Endometrial microvascular endothelial cells (primary cell): Measurements from ENCODE around the gene CNKSR1. TPM values are rescaled to one million over a fixed set of nuclear protein-coding genes. Genes with fewer than 3 reads are reported as not detected.

Experiments used
- in situ Hi-C: cut with HindIII; loops from 2 replicates; pipeline ENCODE4 v1.10.0; 2017; ENCODE audit warnings: low sequenced_read_pairs, low pct_unique_long_range_greater_than_20kb; ENCODE audit errors: inconsistent ontology term
- total RNA-seq: library from RNA; depleted of rRNA; stranded (reverse); fragments of >200 nt; gene quantifications from one replicate; pipeline ENCODE4 v1.2.3, GENCODE V29; 2015; ENCODE audit errors: inconsistent ontology term

Gene CNKSR1
- total RNA-seq, 1 donor from 2014 or later = not detected

DNA sequence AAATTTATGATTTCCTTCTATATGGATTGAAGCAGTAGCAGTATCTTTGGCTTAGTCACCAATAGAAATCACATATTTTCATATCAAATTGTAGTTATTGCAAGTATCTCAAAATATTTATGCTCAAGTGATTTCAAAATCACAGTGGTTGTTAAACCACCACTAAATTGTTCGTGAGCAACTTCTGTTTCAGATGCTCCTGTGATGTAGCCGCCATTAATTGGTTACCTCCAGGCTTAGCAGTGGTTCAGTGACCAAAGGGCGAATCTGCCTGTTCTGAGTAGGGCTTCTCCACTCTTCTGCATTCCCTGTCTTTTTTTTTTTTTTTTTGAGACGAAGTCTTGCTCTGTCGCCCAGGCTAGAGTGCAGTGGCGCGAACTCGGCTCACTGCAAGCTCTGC, 1.9 kb upstream of the CNKSR1 start:
- in situ Hi-C loops = no loop called here

DNA sequence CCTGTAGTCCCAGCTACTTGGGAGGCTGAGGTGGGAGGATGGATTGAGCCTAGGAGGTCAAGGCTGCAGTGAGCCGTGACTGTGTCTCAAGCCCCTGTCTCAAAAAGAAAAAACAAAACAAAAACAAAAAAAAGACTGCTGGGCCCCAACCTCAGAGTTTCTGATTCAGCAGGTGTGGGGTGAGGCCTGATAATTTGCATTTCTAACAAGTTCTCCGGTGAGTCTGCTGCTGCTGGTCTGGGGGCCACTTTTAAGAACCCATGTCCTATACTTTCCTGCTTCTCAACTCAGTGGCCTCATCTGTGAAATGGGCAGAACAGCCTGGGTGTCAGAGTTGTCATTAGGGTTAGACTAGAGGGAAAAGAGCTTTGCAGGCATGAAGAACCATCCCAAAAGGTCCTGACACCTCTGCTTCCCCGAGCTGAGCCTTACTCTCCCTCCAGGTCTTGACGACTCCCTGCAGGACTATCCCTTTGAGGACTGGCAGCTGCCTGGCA, 2.8 kb downstream of the CNKSR1 start:
- in situ Hi-C loops = no loop called here

DNA sequence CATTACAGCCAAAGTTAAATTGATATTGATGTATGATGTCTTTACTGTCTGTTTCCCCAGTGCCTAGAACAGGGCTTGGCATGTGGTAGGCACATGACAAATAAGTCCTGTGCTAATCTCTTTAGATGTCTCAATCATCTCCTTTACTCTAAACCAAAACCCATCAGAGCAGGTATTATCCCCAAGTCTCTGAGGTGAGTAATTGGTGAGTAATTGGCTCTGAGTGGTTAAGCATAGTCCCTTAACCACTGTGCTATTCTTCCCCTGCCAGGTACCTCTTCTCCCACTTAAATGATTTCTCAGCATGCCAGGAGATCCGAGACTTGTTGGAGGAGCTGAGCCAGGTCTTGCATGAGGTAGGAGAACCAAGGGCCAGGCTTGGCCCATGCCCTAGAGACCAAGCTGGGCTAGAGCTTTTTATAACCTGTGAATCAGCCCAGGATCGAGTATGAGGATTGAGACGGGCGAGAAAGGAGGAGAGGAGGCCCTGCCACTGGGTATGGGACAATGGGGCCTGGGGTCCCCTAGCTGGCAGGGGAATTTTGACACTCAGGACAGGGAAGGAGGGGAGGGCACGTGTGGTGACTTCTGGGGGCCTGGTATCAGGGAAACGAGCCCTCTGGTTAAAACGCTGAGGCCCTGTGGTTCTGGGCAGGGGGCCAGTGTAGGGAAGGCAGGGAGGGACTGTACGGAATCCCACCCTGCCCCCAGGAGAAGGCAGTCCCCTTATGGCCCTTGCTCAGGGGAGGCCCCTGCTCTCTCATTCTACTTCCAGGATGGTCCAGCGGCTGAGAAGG, 4.5 kb downstream of the CNKSR1 start:
- in situ Hi-C loops = no loop called here

DNA sequence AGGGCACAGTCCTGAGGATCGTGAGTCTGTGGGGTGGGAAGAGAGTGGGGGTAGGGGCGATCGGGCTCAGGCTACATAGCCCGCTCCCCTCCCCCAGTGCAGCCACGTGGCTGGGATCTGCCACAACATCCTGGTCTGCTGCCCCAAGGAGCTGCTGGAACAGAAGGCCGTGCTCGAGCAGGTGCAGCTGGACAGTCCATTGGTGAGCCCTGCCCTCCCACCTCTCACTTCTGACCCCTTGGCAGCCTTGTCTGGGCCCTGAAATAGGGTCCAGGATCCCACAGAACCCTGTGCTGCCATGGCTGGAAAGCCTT, 5.0 kb downstream of the CNKSR1 start:
- in situ Hi-C loops = no loop called here

DNA sequence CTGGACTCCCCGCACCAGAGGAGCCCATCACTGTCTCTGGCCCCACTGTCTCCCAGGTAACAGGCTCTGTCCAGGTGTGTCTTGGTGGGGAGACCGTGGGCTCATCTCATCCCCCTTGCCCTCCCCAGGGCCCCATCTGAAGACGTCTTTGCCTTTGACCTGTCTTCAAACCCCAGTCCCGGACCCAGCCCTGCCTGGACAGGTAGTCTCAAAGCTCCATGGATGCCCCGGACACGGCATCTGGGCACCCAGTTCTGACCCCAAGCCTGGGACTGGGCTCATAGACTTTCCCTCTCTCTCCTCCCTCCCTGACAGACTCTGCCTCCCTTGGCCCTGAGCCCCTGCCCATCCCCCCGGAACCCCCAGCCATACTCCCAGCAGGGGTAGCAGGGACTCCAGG, 6.8 kb downstream of the CNKSR1 start:
- in situ Hi-C loops = no loop called here

DNA sequence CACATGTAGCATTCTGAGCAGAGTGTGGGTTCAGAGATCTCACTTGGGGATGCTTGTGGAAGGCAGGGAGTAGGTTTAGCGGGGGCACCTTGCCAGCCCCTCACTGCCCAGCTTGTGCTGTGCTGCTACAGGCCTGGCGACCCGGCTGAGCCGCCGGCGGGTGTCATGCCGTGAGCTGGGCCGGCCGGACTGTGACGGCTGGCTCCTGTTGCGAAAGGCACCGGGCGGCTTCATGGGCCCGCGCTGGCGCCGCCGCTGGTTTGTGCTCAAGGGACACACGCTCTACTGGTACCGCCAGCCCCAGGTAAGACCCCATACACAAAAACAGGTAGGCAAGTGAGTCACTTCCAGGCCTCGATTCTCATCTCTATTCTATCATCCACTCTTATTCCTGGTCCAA, 7.6 kb downstream of the CNKSR1 start:
- in situ Hi-C loops = no loop called here

DNA sequence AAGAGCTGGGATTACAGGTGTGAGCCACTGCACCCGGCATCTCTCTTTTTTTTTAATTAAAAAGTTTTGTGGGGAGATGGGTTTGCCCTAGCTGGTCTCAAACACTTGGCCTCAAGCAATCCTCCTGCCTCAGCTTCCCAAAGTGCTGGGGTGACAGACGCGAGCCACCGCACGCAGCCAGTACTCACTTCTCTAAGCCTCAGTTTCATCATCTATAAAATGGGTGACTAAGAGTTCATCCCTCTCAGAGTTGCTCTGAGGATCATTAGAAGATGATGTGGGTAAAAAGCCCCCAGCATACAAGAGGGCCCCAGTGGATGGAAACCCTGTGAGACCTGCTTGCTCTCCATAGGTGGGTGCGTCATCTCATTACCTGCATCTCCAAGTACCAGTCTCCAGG, 10.6 kb downstream of the CNKSR1 start:
- in situ Hi-C loops = no loop called here

DNA sequence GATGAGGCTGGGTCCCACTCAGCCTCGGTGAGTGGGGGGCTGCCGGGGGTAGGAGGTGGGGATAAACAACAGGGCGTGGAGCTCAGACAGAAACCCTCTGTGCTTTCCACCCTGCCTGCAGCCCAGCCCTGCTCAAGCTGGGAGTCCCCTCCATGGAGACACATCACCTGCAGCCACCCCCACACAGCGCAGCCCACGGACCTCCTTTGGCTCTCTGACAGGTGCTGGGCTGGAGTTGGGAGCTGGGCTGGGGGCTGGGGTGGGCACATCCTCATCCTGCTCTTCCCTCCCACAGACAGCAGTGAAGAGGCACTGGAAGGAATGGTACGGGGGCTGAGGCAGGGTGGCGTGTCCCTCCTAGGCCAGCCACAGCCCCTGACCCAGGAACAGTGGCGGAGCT, 11.2 kb downstream of the CNKSR1 start:
- in situ Hi-C loops = no loop called here

DNA sequence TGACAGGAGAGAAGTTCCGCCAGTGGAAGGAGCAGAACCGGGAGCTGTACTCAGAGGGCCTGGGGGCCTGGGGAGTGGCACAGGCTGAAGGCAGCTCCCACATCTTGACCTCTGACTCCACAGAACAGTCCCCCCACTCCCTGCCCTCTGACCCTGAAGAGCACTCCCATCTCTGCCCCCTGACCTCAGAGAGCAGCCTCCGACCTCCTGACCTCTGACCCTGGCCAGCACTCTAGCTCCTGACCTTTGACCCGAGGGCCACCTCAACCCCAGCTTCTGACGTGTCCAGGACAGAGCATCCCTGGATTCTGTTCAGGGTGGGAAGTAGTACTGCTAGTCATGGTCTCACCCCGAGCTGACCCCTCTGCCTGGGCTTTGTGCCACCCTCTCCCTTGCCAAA, 12.0 kb downstream of the CNKSR1 start:
- in situ Hi-C loops = no loop called here

DNA sequence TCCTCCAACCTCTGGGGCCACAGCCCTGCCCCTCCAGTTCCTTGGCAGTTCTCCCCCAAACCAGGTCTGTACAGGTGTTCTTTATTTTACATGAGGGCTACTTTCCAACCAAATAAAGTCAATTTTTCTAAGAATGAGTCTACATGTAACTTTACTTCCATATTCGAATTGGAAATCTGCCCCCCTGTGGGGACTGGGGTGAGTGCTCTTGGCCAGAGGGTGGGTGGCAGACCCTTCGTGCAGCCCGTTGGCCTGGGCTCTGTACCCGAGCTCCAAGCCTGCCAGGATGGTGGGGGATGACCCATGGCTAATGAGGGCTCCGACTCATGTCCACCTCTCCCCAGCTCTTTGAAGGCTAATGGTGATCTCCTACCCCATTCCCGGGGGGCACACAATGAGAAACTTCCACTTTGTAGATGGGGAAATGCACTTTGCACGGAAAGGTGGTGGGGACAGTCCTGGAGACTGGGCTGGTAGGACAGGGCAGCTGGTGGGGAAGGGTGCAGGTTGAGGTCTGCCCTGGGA, 12.5 kb downstream of the CNKSR1 start:
- in situ Hi-C loops = no loop called here

DNA sequence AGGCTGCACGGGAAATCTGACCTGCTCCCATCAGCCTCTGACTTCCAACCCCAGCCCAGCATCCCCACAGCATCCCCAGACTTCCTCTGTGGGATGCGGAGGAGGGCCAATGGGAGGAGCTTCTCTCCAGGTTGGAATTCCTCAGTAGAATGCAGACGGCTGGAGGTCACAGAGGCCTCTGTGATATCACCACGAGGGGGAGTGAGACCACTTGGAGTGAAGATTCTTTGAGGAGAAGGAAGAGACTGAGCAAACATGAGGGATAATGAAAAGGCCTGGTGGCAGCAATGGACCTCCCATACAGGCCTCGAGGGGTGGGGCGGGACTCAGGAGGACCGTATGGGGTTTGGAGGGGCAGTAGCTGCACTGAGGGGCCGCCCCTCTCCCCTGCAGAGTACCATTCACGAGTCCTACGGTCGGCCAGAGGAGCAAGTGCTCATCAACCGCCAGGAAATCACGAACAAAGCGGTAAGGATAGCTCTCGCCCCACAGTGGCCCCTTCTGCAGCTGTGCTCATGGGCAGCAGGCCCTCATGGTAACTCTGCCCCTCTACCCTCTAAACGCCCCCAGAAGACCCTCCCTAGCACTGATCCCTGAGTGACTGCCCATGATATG, 13.2 kb downstream of the CNKSR1 start, which contains the start of gene CATSPER4:
Gene CATSPER4 (plus strand): TSS at position 230 of the 615 bp plus-strand sequence. CDS start 26 bp downstream, at position 256.
- in situ Hi-C loops = no loop called here

DNA sequence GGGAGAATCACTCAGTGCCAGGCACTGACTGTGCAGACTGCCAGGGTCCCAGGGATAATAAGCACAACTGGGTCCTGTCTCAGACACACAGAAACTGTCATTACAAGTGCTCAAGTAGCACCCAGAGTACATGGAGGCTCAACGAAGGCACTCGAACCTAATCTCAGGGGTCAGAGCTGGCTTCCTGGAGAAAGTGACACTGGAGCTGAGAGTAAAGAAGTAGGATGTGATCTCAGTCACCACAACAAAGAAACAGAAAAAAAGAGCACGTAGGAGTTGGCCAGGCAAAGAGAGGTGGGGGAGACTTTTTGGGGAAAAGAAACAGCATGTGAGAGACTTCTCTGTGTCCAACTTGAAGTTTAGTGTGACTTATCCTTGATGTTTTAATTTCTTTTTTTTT, 14.4 kb downstream of the CNKSR1 start:
- in situ Hi-C loops = no loop called here

DNA sequence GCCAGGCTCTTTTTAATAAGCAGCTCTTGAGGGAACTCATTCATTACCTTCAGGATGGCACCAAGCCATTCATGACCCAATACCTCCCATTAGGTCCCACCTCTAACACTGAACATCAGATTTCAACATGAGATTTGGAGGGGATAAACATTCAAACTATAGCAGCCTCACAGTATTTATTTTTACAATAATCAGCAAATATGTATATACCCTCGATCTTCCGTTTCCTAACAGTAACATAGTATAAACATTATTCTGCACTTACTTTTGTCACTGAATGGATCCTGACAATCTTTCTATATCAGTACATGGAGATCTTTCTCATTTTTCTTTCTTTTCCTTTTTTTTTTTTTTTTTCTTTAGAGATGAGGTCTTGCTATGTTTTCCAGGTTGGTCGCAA, 18.5 kb downstream of the CNKSR1 start:
- in situ Hi-C loops = no loop called here

DNA sequence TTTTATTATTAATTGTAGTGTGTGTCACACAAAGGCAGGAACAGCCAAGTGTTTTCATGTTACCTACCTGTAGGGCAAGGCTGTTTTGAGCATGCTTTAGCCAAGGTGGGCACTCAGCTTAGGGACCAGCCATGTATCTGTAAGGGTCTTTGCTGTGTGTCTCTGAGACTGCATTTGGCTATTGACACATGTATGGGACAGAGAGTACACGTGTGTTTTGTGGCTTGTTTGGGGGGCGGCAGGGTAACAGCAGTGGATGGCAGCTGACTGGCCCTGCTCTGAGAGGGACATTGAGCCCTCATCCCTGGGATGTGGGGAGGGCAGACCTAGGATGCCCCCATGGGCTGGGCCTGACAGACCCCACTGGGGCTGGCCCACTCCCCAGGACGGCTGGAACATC, 20.0 kb downstream of the CNKSR1 start:
- in situ Hi-C loops = no loop called here

DNA sequence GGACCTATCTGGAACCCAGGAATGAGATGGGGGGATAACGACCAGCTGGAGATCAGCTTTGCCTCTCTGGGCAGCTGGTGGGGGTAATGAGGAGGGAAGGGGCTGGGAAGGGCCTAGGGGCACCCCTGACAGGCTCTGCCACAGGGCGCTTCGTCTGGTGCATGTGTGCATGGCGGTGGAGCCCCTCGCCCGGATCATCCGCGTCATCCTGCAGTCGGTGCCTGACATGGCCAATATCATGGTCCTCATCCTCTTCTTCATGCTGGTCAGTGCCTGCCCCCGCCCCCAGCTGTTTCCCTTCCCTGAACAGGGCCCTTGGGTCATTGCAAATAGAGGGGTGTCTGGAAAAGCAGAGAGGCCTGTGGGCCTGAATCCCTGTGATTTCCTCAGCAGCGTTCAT, 20.5 kb downstream of the CNKSR1 start:
- in situ Hi-C loops = no loop called here

DNA sequence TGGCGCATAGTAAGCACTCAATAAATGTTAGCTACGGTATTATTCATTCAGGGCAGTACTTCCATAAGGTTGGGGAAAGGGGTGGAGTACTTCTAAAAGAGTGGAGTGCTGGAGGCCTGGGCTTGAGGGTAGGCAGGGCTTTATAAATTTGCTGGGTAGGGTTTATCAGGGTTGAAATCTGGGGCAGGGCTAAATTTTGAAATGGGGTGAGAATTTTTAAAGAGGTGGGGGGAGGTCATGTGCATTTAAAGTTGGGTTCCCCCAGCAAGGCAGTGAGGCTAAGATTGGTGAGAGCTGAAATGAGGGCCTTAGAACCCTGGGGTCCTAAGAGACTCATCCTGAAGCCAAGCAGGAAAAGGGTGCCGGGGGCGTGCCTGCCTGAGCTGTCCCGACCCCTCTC, 23.1 kb downstream of the CNKSR1 start:
- in situ Hi-C loops = no loop called here

DNA sequence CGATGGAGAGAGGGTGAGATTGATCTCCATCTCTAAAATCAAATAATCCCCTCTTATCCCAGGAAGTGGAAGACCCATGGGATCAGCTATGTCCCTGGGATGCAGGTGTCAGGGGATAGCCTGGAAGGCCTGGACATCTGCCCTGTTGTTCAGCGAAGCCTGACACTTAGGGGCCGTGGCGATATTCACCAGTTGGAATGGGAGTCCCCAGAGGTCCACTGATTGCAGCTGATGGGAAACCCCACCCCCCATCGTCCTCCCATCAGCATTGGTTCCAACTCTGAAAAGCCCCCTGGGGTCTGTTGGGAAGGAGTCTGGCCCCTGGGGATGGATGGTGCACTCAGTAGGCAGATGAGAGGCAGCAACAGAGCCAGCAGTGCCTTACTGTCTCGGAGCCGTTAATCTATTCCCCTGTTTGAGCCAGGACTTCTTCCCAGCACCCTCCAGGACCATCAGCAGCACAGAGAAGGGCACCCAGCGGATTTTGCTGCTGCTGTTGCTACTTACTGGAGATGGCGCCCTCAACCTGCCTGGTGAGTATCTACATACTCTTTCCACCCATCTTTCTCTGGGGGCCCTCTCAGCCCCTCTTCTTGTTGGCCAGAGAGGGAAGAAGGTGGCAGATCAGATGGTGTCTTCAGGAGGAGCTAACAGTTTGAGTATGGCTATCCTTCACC, 26.5 kb downstream of the CNKSR1 start:
- in situ Hi-C loops = no loop called here

DNA sequence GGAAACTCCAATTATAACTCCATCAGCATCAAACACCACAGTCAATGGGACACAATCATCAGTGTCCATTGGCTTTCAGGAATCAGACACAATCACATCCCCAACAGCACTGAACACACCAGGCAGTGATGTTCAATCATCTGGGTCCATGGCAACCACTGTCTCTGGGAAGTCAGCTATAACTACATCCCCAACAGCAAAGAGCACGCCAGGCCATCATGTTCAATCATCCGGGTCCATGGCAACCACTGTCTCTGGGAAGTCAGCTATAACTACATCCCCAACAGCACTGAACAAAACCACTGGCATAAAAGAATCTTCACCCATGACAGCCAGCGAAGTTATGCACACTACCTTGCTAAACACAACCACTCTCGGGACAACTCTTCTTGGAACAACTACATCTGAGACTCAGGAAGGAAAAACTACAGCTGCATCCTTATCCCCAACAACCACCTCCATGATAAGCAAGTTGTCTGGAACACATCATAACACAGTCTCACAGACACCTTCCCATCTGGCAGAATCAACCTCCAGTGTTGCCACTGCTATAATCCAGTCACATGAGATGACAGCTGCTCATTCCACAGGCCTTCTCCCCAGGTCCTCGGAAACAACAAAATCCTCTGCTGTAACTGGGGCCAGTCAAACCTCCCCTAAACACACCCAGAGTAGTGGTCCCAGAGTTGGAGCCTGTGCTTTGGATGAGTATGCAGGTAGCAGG, 33.0 kb downstream of the CNKSR1 start:
- in situ Hi-C loops = no loop called here

DNA sequence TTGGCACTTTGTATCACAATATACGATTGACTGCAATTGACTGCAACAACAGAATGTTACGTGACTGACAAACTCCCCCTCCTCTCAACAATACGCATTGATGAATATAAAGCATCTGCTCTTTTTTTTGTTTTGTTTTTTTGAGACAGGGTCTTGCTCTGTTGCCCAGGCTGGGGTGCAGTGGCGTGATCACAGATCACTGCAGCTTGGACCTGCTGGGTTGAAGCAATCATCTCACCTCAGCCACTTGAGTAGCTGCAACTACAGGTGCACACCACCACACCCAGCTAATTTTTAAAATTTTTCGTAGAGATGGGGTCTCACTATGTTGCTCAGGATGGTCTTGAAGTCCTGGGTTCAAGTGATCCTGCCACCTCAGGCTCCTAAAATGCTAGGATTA, 35.4 kb downstream of the CNKSR1 start:
- in situ Hi-C loops = no loop called here
